Measurements from ENCODE around the gene STARD10. TPM values are rescaled to one million over a fixed set of nuclear protein-coding genes. Genes with fewer than 3 reads are reported as not detected.

Gene STARD10
- total RNA-seq, 1 donor from 2014 or later: 170 TPM

- Mint-ChIP-seq H3K27me3 (no peaks in the 10 kb centered on the region), H3K4me1 (ENCODE audit: unreplicated experiment) (peaks cover 17% of the 10 kb centered on the region), H3K27ac (peak overlapping the region; percentile 3), H3K36me3 (peaks cover 36% of the 10 kb centered on the region), H3K9me3 (no peaks in the 10 kb centered on the region), H3K4me3 (no peak overlapping the region)
- DNase-seq (ENCODE audit: extremely low spot score, unreplicated experiment): no peak
- no peak for TF ChIP-seq CTCF (conservative IDR thresholded peaks at IDR 0.05)
These were observed 45.0 kb upstream of the STARD10 start for GRCh38 chr11:72838691-72839305.

GRCh38 chr11:72836111-72836510 is 42.3 kb upstream of the STARD10 start:
- no peak for DNase-seq (ENCODE audit: extremely low spot score, unreplicated experiment)
- Mint-ChIP-seq H3K4me1 (ENCODE audit: unreplicated experiment) (peaks cover 19% of the 10 kb centered on the region), H3K36me3 (peaks cover 23% of the 10 kb centered on the region), H3K27ac (no peak overlapping the region), H3K4me3 (no peak overlapping the region), H3K9me3 (no peaks in the 10 kb centered on the region), H3K27me3 (no peaks in the 10 kb centered on the region)
- no peak for TF ChIP-seq CTCF (conservative IDR thresholded peaks at IDR 0.05)

- Mint-ChIP-seq H3K36me3 (peaks cover 16% of the 10 kb centered on the region), H3K4me3 (no peak overlapping the region), H3K9me3 (no peaks in the 10 kb centered on the region), H3K4me1 (ENCODE audit: unreplicated experiment) (peaks cover 19% of the 10 kb centered on the region), H3K27me3 (no peaks in the 10 kb centered on the region), H3K27ac (peak overlapping the region; percentile 40)
- no peak for DNase-seq (ENCODE audit: extremely low spot score, unreplicated experiment)
- no peak for TF ChIP-seq CTCF (conservative IDR thresholded peaks at IDR 0.05)
These were observed 41.1 kb upstream of the STARD10 start for GRCh38 chr11:72834905-72835304.

GRCh38 chr11:72833811-72834493 is 40.1 kb upstream of the STARD10 start:
- no peak for TF ChIP-seq CTCF (conservative IDR thresholded peaks at IDR 0.05)
- no peak overlapping the region for H3K4me3 Mint-ChIP-seq
- no peaks in the 10 kb centered on the region for H3K9me3 Mint-ChIP-seq
- no peak for DNase-seq (ENCODE audit: extremely low spot score, unreplicated experiment)
- no peaks in the 10 kb centered on the region for H3K27me3 Mint-ChIP-seq
- no peak overlapping the region for H3K27ac Mint-ChIP-seq
- H3K36me3 Mint-ChIP-seq: peaks cover 7% of the 10 kb centered on the region
- peaks cover 19% of the 10 kb centered on the region for H3K4me1 Mint-ChIP-seq (ENCODE audit: unreplicated experiment)

- Mint-ChIP-seq H3K36me3 (peaks cover 3% of the 10 kb centered on the region), H3K27me3 (no peaks in the 10 kb centered on the region), H3K9me3 (no peaks in the 10 kb centered on the region), H3K27ac (no peak overlapping the region), H3K4me3 (no peak overlapping the region), H3K4me1 (ENCODE audit: unreplicated experiment) (peaks cover 19% of the 10 kb centered on the region)
- no peak for DNase-seq (ENCODE audit: extremely low spot score, unreplicated experiment)
- TF ChIP-seq CTCF (conservative IDR thresholded peaks at IDR 0.05): no peak
These were observed 39.4 kb upstream of the STARD10 start for GRCh38 chr11:72833083-72833733.
